ENCODE data around the gene NRARP.

The NRARP gene

GRCh38 chr9:137297966-137298365 is 4.1 kb downstream of the NRARP start:
- no peak for DNase-seq

GRCh38 chr9:137296670-137297664 is 5.1 kb downstream of the NRARP start:
- DNase-seq, result peak in 1 of 4 experiments; percentile 37

GRCh38 chr9:137295849-137296669 is 6.0 kb downstream of the NRARP start:
- DNase-seq, result no peak

GRCh38 chr9:137295238-137295811 is 6.7 kb downstream of the NRARP start:
- DNase-seq, result peak; percentile 51 to 78 (median 62)

- peak; percentile 22 to 58 (median 53) for DNase-seq
These were observed 7.3 kb downstream of the NRARP start for GRCh38 chr9:137294681-137295237.

- peak; percentile 28 to 60 (median 50) for DNase-seq
These were observed 7.9 kb downstream of the NRARP start for GRCh38 chr9:137294091-137294680.

GRCh38 chr9:137293482-137294090 is 8.5 kb downstream of the NRARP start:
- DNase-seq, result no peak

- no peak for DNase-seq
These were observed 9.0 kb downstream of the NRARP start for GRCh38 chr9:137293094-137293481.

GRCh38 chr9:137286975-137287383 is 15.1 kb downstream of the NRARP start:
- peak in 3 of 4 experiments; percentile 46 to 65 (median 58) for DNase-seq

- DNase-seq, result no peak
These were observed 20.5 kb downstream of the NRARP start for GRCh38 chr9:137281345-137282116.

- DNase-seq, result peak in 3 of 4 experiments; percentile 28 to 60 (median 53)
These were observed 21.4 kb downstream of the NRARP start for GRCh38 chr9:137280474-137281344.

- DNase-seq, result no peak
These were observed 22.2 kb downstream of the NRARP start for GRCh38 chr9:137279741-137280473.

- DNase-seq, result no peak
These were observed 23.1 kb downstream of the NRARP start for GRCh38 chr9:137278721-137279711.

GRCh38 chr9:137278061-137278701 is 23.9 kb downstream of the NRARP start:
- DNase-seq, result peak; percentile 51 to 76 (median 69)

- peak; percentile 84 to 93 (median 92) for DNase-seq
These were observed 24.6 kb downstream of the NRARP start, which contains the start of gene TOR4A for GRCh38 chr9:137277329-137278041. TOR4A (plus strand) TSS chr9:137277726; CDS start chr9:137278690, 964 bp downstream.
